ENCODE data around the gene MGLL.

DNA sequence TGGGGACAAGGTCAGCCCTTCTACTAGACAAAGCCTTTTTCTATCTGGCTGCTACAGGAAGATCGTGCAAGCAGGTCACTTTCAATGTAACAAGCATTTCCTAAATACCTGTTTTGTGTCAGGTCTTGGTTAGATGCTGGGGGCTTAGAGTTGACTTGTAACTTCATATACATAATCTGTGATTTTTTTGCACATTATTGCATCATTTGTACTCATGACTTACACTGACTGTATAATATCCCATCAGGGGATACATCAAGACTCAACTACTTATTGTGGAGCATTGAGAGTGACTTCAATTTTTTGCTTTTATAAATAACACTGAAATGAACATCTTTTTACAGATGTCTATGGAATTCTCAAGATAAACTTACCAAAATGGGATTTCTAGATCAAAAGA, 80.6 kb downstream of the MGLL start:
- TF ChIP-seq, protein P1, sequence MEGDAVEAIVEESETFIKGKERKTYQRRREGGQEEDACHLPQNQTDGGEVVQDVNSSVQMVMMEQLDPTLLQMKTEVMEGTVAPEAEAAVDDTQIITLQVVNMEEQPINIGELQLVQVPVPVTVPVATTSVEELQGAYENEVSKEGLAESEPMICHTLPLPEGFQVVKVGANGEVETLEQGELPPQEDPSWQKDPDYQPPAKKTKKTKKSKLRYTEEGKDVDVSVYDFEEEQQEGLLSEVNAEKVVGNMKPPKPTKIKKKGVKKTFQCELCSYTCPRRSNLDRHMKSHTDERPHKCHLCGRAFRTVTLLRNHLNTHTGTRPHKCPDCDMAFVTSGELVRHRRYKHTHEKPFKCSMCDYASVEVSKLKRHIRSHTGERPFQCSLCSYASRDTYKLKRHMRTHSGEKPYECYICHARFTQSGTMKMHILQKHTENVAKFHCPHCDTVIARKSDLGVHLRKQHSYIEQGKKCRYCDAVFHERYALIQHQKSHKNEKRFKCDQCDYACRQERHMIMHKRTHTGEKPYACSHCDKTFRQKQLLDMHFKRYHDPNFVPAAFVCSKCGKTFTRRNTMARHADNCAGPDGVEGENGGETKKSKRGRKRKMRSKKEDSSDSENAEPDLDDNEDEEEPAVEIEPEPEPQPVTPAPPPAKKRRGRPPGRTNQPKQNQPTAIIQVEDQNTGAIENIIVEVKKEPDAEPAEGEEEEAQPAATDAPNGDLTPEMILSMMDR (IDR thresholded peaks at IDR 0.05): no peak
- no peak for TF ChIP-seq EZH2 (IDR thresholded peaks at IDR 0.05; ENCODE audit: borderline replicate concordance, insufficient read depth, low read depth, low read length, poor library complexity, severe bottlenecking)
